HG03097 (cell line): ENCODE results near the gene P2RY14.

Experiments used
- ATAC-seq: cut with Tn5 transposase; IDR thresholded peaks from one replicate; pipeline ENCODE4 v1.9.1; 2021; ENCODE audit not compliant: unreplicated experiment, low FRiP score

The P2RY14 gene

GRCh38 chr3:151278230-151278629 lies at the start of gene P2RY14:
Gene P2RY14 (minus strand): TSS chr3:151278542. CDS start chr3:151214316, 64,226 bp downstream.
- no peak for ATAC-seq

- ATAC-seq, result no peak
These were observed 49.3 kb upstream of the P2RY14 start for GRCh38 chr3:151327571-151328198.

GRCh38 chr3:151322511-151322910 lies 44.2 kb upstream of the P2RY14 start:
- no peak for ATAC-seq

GRCh38 chr3:151321526-151321925 lies 43.2 kb upstream of the P2RY14 start:
- no peak for ATAC-seq

- no peak for ATAC-seq
These were observed 41.8 kb upstream of the P2RY14 start for GRCh38 chr3:151320131-151320530.

- no peak for ATAC-seq
These were observed 41.3 kb upstream of the P2RY14 start for GRCh38 chr3:151319628-151320027.

- no peak for ATAC-seq
These were observed 40.6 kb upstream of the P2RY14 start for GRCh38 chr3:151318991-151319390.

GRCh38 chr3:151318313-151318712 lies 40.0 kb upstream of the P2RY14 start:
- ATAC-seq, result no peak

- ATAC-seq, result no peak
These were observed 38.1 kb upstream of the P2RY14 start, which contains the start of gene GPR87 for GRCh38 chr3:151316267-151316991. Gene GPR87 (minus strand): TSS chr3:151316820. CDS start chr3:151300100, 16,720 bp downstream.

- ATAC-seq, result no peak
These were observed 37.5 kb upstream of the P2RY14 start for GRCh38 chr3:151315846-151316245.

GRCh38 chr3:151315136-151315535 lies 36.8 kb upstream of the P2RY14 start:
- no peak for ATAC-seq

GRCh38 chr3:151314593-151314992 lies 36.3 kb upstream of the P2RY14 start:
- ATAC-seq, result no peak

GRCh38 chr3:151314137-151314536 lies 35.8 kb upstream of the P2RY14 start:
- ATAC-seq, result no peak

GRCh38 chr3:151312972-151313371 lies 34.6 kb upstream of the P2RY14 start:
- no peak for ATAC-seq

- no peak for ATAC-seq
These were observed 31.2 kb upstream of the P2RY14 start for GRCh38 chr3:151309566-151309965.

- no peak for ATAC-seq
These were observed 29.5 kb upstream of the P2RY14 start for GRCh38 chr3:151307583-151308488.

GRCh38 chr3:151307131-151307530 lies 28.8 kb upstream of the P2RY14 start:
- ATAC-seq, result no peak

- ATAC-seq, result no peak
These were observed 27.9 kb upstream of the P2RY14 start for GRCh38 chr3:151306168-151306810.

- no peak for ATAC-seq
These were observed 27.4 kb upstream of the P2RY14 start for GRCh38 chr3:151305775-151306151.

- no peak for ATAC-seq
These were observed 26.9 kb upstream of the P2RY14 start for GRCh38 chr3:151305060-151305774.
